ENCODE results near the gene DMRT3.

- TF ChIP-seq CTCF (IDR thresholded peaks at IDR 0.05) (no peak), POLR2A (IDR thresholded peaks at IDR 0.05) (no peak)
Measured at GRCh38 chr9:980640-981039, 4.2 kb downstream of the DMRT3 start.

All from testis (tissue), 2 donors.